ENCODE measurements around the gene SIRPG. TPM values are rescaled to one million over a fixed set of nuclear protein-coding genes. Genes with fewer than 3 reads are reported as not detected.

The SIRPG gene
- total and polyA plus RNA-seq, 10 of the 15 experiments (the other 5 are each of a cell fraction or from before 2014, with no cell fraction given) = 1.1 to 13.0 (median 4.1) TPM

- Histone ChIP-seq H4K20me1 (ENCODE audit: control insufficient read depth, insufficient read depth) (no peaks in the 10 kb centered on the region), H3K27me3 (replicated peaks in 1 of 2; ENCODE audit: control insufficient read depth in 2 of 2, insufficient read depth in 2 of 2, low read length in 1 of 2) (no peaks in the 10 kb centered on the region), H3K4me3 (no peak overlapping the region), H2AFZ (ENCODE audit: control insufficient read depth, low read depth, low read length) (no peak overlapping the region), H3K9ac (ENCODE audit: control insufficient read depth, insufficient read depth, low read length) (no peak overlapping the region), H3K36me3 (ENCODE audit: control insufficient read depth in 2 of 2, insufficient read depth in 2 of 2, low read length in 1 of 2) (no peaks in the 10 kb centered on the region), H3K79me2 (ENCODE audit: control insufficient read depth, insufficient read depth, low read length) (no peaks in the 10 kb centered on the region; the same call in 1 of the 2 replicates), H3K4me2 (ENCODE audit: control insufficient read depth, insufficient read depth) (no peak overlapping the region), H3K9me3 (replicated peaks; ENCODE audit: control insufficient read depth, insufficient read depth, low read length) (no peaks in the 10 kb centered on the region), H3K4me1 (ENCODE audit: control insufficient read depth, insufficient read depth, low read length) (peaks cover 17% of the 10 kb centered on the region), H3K27ac (ENCODE audit: control insufficient read depth, insufficient read depth) (no peak overlapping the region)
- ATAC-seq = no peak
- WGBS (ENCODE audit: insufficient coverage, insufficient replicate concordance, low lambda C conversion rate, missing lambda C conversion rate) = 23% methylated on average over 5 of the region's 5 CpGs
- FAIRE-seq = no peak
- in situ Hi-C loops (cut with MboI) (no loop called here), intact Hi-C loops (cut with micrococcal nuclease; ENCODE audit: unreplicated experiment) (no loop called here)
- ChIA-PET CTCF (no interaction called here), SMC1A (ENCODE audit: uncharacterized antibody, unreplicated experiment) (interaction anchor here (1.0 kb wide), 1 partner anchor 103 kb away, joined by 3 read pairs; no protein-coding TSS in a partner anchor), POLR2A (no interaction called here), RAD21 (ENCODE audit: unreplicated experiment) (no interaction called here)
- BruUV-seq (replicated peaks) = no TSS peak
- no peak for TF ChIP-seq WRNIP1 (IDR thresholded peaks at IDR 0.05; ENCODE audit: borderline replicate concordance, low read depth, low read length)
- no peak for TF ChIP-seq CUX1 (IDR thresholded peaks at IDR 0.05; ENCODE audit: insufficient replicate concordance, low read depth, low read length)
- no peak for TF ChIP-seq MXI1 (IDR thresholded peaks at IDR 0.05; ENCODE audit: low read depth, low read length)
- no peak for TF ChIP-seq RAD51 (IDR thresholded peaks at IDR 0.05)
- no peak for TF ChIP-seq MLLT1 (IDR thresholded peaks at IDR 0.05)
- TF ChIP-seq TAF1 (IDR thresholded peaks at IDR 0.05; ENCODE audit: borderline replicate concordance, low read depth, low read length) = no peak
- no peak for TF ChIP-seq POLR2AphosphoS5 (IDR thresholded peaks at IDR 0.05; ENCODE audit: low read length)
- TF ChIP-seq EED (IDR thresholded peaks at IDR 0.05; ENCODE audit: low read depth) = no peak
- no peak for TF ChIP-seq SP1 (IDR thresholded peaks at IDR 0.05; ENCODE audit: low read depth, low read length)
- no peak for TF ChIP-seq BMI1 (IDR thresholded peaks at IDR 0.05; ENCODE audit: borderline replicate concordance)
- TF ChIP-seq ZBTB40 (IDR thresholded peaks at IDR 0.05; ENCODE audit: borderline replicate concordance) = no peak
- DNase-seq (ENCODE audit: low read depth, low spot score) = no peak
Observed at GRCh38 chr20:1628621-1629020, 29.0 kb downstream of the SIRPG start.

Measured in GM12878 (cell line).